ENCODE results near the gene TLCD2.

Gene TLCD2

DNA sequence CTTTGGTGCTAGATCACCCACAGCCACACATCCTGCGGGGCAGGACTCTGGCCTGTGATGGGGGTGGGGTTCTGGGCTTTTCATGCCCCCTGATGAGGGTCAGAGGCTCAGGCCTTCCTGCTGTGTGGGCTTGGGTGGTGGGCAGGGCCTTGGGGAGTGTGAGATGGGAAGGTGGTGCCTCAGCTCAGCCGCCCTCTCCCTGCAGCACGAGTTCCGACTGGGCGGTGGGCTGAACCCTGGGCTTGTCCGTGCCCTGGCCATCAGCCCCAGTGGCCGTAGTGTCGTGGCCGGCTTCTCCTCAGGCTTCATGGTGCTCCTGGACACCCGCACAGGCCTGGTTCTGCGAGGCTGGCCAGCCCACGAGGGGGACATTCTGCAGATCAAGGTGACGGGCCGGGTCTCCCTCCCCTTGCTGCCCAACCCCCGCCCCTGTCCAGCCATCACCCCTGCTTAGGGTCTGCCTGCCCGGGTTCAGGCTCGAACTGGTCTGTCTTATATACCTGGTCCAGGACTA, 25.7 kb upstream of the TLCD2 start:
- no peak for DNase-seq

DNA sequence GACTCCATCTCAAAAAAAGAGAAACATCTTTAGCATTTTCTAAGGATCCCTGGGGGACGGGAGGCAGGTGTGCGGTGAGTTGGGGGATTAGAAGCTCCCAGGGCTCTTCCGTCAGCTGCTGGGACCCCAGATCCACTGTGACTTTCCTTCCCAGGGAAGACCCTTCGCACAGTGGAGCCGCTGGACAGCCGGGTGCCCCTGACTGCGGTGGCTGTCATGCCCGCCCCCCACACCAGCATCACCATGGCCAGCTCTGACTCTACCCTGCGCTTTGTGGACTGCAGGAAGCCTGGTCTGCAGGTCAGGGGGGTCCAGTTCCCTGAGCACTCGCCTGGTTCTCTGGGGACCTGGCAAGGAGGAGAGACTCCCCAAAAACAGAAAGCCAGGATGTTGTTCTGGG, 25.2 kb upstream of the TLCD2 start:
- no peak for DNase-seq

- DNase-seq, result no peak
Measured at GRCh38 chr17:1733759-1734158, 23.6 kb upstream of the TLCD2 start.

DNA sequence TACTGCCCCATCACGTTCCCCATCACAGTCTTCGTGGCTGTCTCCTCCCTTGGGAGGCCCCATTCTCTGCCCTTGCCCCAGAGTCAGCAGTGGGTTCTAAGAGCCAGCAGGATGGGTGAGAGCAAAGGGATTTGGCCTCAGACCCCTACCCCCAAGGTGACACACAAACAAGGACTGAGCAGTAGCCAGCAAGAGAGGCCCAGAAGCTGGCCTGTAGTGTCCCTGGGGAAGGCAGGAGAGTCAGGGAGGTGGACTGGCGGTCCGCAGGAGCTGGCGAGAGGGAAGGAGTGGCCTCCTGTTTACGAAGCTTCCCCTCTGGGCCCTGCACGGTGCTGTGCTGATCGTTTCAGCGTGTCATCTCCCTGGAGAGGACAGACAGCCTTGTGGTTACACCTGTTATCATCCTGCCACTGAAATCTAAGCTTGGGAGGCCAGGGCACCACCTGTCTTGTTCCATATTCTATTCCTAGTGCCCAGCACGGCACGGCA, 22.7 kb upstream of the TLCD2 start:
- no peak for DNase-seq

DNA sequence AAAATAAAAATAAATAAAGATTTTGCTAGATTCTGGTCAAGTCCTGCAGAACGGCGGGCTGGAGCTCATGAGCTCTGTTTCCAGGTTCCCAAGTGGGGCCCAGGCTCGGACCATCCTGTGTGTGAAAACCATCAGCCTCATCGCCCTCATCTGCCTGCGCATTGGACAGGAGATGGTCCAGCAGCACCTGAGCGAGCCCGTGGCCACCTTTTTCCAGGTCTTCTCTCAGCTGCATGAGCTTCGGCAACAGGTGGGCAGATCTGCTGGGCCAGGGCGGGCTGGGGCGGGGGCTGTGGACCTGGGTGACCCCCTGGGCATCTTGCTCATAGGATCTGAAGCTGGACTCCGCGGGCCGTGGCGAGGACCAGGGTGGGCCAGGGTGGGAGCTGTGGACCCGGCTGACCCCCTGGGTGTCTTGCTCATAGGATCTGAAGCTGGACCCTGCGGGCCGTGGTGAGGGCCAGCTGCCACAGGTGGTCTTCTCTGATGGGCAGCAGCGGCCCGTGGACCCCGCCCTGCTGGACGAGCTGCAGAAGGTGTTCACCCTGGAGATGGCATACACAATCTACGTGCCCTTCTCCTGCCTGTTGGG, 22.2 kb upstream of the TLCD2 start:
- no peak for DNase-seq

DNA sequence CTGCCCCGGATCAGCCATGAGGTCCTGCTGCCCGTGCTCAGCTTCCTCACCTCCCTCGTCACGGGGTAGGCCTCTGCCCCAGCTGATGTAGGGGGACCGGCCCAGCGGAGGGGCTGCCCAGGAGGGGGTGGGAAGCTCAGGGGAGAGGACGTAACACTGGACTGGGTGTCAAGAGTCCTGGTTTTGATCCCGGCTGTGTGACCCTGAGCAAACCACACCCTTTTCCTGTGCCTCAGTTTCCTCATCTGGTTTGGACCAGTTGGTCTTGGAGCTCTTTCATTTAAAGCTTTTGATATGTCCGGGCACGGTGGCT, 21.0 kb upstream of the TLCD2 start:
- DNase-seq, result no peak

- DNase-seq, result peak; percentile 71
Measured at GRCh38 chr17:1730326-1731193, 20.4 kb upstream of the TLCD2 start.

GRCh38 chr17:1729966-1730325, 19.8 kb upstream of the TLCD2 start:
- no peak for DNase-seq

- no peak for DNase-seq
Measured at GRCh38 chr17:1727876-1728630, 17.9 kb upstream of the TLCD2 start.

DNA sequence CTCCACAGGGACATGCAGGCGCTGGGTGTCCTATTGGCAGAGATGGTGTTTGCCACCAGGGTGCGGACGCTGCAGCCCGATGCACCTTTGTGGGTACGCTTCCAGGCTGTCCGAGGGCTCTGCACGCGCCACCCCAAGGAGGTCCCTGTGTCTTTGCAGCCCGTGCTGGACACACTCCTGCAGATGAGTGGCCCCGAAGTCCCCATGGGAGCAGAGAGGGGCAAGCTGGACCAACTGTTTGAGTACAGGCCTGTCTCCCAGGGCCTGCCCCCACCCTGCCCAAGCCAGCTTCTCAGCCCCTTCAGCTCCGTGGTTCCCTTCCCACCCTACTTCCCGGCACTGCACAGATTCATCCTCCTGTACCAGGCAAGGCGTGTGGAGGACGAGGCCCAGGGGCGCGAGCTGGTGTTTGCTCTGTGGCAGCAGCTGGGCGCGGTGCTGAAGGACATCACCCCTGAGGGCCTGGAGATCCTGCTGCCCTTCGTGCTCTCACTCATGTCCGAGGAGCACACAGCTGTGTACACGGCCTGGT, 17.1 kb upstream of the TLCD2 start:
- DNase-seq, result no peak

GRCh38 chr17:1726626-1727257, 16.6 kb upstream of the TLCD2 start:
- no peak for DNase-seq

- DNase-seq, result no peak
Measured at GRCh38 chr17:1725642-1726511, 15.7 kb upstream of the TLCD2 start.

GRCh38 chr17:1724869-1725641, 14.9 kb upstream of the TLCD2 start:
- no peak for DNase-seq

GRCh38 chr17:1724351-1724868, 14.2 kb upstream of the TLCD2 start, which contains the start of gene WDR81:
Gene WDR81, plus strand, starts transcription at chr17:1724704. Its CDS starts 256 bp downstream, at chr17:1724960.
- DNase-seq, result peak; percentile 84

GRCh38 chr17:1722022-1722421, 11.8 kb upstream of the TLCD2 start:
- peak; percentile 69 for DNase-seq

DNA sequence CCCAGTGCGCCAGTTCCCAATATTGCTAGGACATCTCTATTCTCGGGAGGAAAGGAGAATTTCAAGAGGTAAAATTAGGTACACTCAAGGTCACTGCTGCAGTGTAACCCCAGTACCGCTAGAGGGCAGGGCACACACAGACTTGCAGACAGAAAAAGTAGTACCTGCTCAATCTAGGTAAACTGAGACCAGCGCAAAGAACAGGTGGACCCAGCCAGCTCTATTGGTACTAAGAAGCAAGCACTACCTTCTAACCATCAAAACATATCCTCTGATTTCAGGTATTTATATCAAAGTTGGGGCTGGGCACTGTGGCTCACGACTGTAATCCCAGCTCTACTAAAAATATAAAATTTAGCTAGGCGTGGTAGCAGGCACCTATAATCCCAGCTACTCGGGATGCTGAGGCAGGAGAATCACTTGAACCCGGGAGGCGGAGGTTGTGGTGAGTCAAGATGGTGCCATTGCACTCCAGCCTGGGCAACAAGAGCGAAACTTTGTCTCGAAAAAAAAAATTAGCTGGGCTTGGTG, 10.7 kb upstream of the TLCD2 start:
- peak; percentile 50 for DNase-seq

GRCh38 chr17:1718362-1719165, 8.4 kb upstream of the TLCD2 start:
- no peak for DNase-seq

GRCh38 chr17:1716912-1717695, 6.9 kb upstream of the TLCD2 start:
- DNase-seq, result peak; percentile 99
